ENCODE results near the gene TFPI2. TPM values are rescaled to one million over a fixed set of nuclear protein-coding genes. Genes with fewer than 3 reads are reported as not detected.

The TFPI2 gene
- total RNA-seq, 1 experiment from 2014 or later = 4.4 TPM

DNA sequence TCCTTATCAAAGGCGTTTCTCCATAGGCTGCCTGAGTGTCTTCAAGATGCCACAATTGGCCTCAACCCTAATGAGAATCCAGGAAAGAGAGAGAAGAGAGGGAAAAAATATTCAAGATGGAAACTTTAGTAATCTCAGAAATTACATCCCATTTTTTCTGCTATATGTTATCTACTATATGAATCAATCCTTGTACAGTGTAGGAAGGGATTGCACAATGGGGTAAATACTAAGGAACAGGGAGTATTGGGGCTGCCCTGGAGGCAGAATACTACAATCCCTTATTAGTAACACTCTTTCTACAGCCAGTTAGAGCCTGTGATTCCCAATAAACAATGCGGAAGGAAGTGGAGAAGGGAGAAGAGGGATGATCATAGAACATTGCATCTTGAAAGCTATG lies 27.9 kb downstream of the TFPI2 start:
- Histone ChIP-seq H2AK5ac (ENCODE audit: insufficient read length, low read length) (no peak overlapping the region), H3K79me2 (ENCODE audit: insufficient read depth, low read length) (no peaks in the 10 kb centered on the region), H4K5ac (ENCODE audit: insufficient read length, low read depth, low read length) (no peak overlapping the region), H3T11ph (ENCODE audit: low read length) (no peak overlapping the region), H3K79me1 (ENCODE audit: insufficient read depth, low read depth, low read length, poor library complexity, severe bottlenecking) (no peaks in the 10 kb centered on the region), H4K8ac (replicated peaks; ENCODE audit: insufficient read length, low read depth, low read length) (no peak overlapping the region), H2BK5ac (ENCODE audit: insufficient read length, low read length) (no peak overlapping the region), H3K27me3 (ENCODE audit: insufficient read depth, low read length) (no peaks in the 10 kb centered on the region), H3K23ac (ENCODE audit: insufficient read length, low read depth, low read length) (no peak overlapping the region), H2BK12ac (ENCODE audit: insufficient read length, low read depth, low read length) (no peak overlapping the region), H3K56ac (ENCODE audit: insufficient read length, low read depth, low read length) (no peak overlapping the region), H2BK15ac (ENCODE audit: low read depth, low read length) (no peak overlapping the region), H2AFZ (ENCODE audit: low read length) (no peak overlapping the region), H3K14ac (ENCODE audit: insufficient read depth, low read length) (no peak overlapping the region), H3K4me2 (ENCODE audit: insufficient read depth, insufficient read length, low read length) (no peak overlapping the region), H3K4ac (ENCODE audit: low read depth, low read length) (no peak overlapping the region), H2BK20ac (ENCODE audit: low read depth, low read length, poor library complexity, severe bottlenecking) (no peak overlapping the region), H3K27ac (ENCODE audit: insufficient read length, low read depth, low read length) (no peak overlapping the region), H3K9ac (ENCODE audit: extremely low read depth, insufficient read length, low read length) (no peak overlapping the region), H3K4me1 (ENCODE audit: insufficient read depth, low read length) (no peaks in the 10 kb centered on the region), H2BK120ac (ENCODE audit: low read depth, low read length, poor library complexity, severe bottlenecking) (no peak overlapping the region), H3K23me2 (ENCODE audit: insufficient read length, low read depth, low read length, poor library complexity, severe bottlenecking) (no peaks in the 10 kb centered on the region), H4K91ac (ENCODE audit: insufficient read length, low read depth, low read length) (no peak overlapping the region), H3K18ac (ENCODE audit: insufficient read length, low read depth, low read length) (no peak overlapping the region), H4K20me1 (ENCODE audit: control insufficient read depth, insufficient read depth, insufficient read length) (no peaks in the 10 kb centered on the region), H3K9me3 (ENCODE audit: control insufficient read depth, low read depth, low read length) (no peaks in the 10 kb centered on the region)
- no CpG with 5 or more reads among the region's 2 CpGs for WGBS (ENCODE audit: extremely low coverage, insufficient read length, low lambda C conversion rate)
- Mint-ChIP-seq H3K9me3 (no peaks in the 10 kb centered on the region), H3K36me3 (ENCODE audit: insufficient read depth in 1 of 3, low read depth in 3 of 3) (no peaks in the 10 kb centered on the region; a peak in 1 of 7 replicates), H3K4me1 (no peaks in the 10 kb centered on the region), H3K27ac (no peak overlapping the region), H3K4me3 (no peak overlapping the region), H3K27me3 (ENCODE audit: low read depth) (no peaks in the 10 kb centered on the region)
- no peak for DNase-seq
- TF ChIP-seq CTCF (conservative IDR thresholded peaks at IDR 0.05) = no peak
